Activated T-helper 17 cell treated with anti-CD3 and anti-CD28 coated beads, Interleukin-2, amount 50 U/mL, for 72 hours (primary cell): Measurements from ENCODE around the gene AQP12A. TPM values are rescaled to one million over a fixed set of nuclear protein-coding genes. Genes with fewer than 3 reads are reported as not detected.

Source experiments
- ATAC-seq: fragments of 150-1000 bp; cut with Tn5 transposase; replicated peaks from 2 replicates; pipeline ENCODE4 v1.10.0; 2021; ENCODE audit warnings: mild to moderate bottlenecking, moderate library complexity
- H3K27ac Mint-ChIP-seq: one replicate; pipeline ENCODE4 v1.8.0; 2022; ENCODE audit warnings: mixed read lengths
- H3K27me3 Mint-ChIP-seq: one replicate; pipeline ENCODE4 v1.8.0; 2022; ENCODE audit warnings: mixed read lengths
- H3K36me3 Mint-ChIP-seq: one replicate; pipeline ENCODE4 v1.8.0; 2022; ENCODE audit warnings: low read depth, mild to moderate bottlenecking, mixed read lengths
- H3K4me1 Mint-ChIP-seq: one replicate; pipeline ENCODE4 v1.8.0; 2022; ENCODE audit warnings: mixed read lengths
- H3K4me3 Mint-ChIP-seq: one replicate; pipeline ENCODE4 v1.8.0; 2022; ENCODE audit warnings: mild to moderate bottlenecking, mixed read lengths
- H3K9me3 Mint-ChIP-seq: one replicate; pipeline ENCODE4 v1.8.0; 2022; ENCODE audit warnings: mixed read lengths
- total RNA-seq, 2 donors: library from RNA; stranded (reverse); gene quantifications; one replicate each; pipeline ENCODE4 v1.2.3, GENCODE V29; 2022

The AQP12A gene
- total RNA-seq, 2 donors from 2014 or later, result not detected

DNA sequence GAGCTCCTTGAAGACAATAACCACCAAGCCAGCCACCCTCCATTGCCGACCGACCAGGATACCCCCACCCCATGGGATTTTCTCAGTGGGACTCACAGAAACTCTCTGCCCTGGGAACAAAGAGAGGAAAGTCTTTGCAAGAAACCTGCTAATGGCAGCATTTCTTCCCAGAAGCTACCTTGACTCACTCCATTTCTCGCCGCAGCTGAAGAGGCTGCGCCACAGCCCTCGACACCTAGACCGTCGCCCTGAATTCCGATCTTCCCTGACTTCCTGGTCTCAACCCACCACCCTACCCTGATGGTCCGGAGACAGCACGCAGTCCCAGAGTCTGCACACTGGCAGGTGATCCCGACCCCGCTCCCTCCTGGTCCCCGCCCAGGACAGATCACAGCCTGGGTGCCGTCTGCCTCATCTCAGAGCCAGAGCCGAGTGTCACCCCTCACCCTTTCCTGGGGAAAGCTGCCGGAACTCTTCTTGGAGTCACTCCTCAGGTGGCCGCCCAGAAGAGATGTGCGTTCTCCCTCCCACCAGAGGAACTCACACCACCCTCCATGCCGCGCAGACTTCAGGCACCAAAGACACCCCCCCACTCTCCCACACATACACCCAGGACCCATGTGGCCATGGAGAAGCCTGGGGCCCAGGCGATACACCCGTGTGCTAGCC is 24.6 kb downstream of the AQP12A start:
- H3K27ac Mint-ChIP-seq, result no peak overlapping the region
- ATAC-seq, result no peak
- no peak overlapping the region for H3K4me3 Mint-ChIP-seq
- H3K4me1 Mint-ChIP-seq, result no peaks in the 10 kb centered on the region
- no peaks in the 10 kb centered on the region for H3K36me3 Mint-ChIP-seq
- peaks cover 3% of the 10 kb centered on the region for H3K27me3 Mint-ChIP-seq
- no peaks in the 10 kb centered on the region for H3K9me3 Mint-ChIP-seq

DNA sequence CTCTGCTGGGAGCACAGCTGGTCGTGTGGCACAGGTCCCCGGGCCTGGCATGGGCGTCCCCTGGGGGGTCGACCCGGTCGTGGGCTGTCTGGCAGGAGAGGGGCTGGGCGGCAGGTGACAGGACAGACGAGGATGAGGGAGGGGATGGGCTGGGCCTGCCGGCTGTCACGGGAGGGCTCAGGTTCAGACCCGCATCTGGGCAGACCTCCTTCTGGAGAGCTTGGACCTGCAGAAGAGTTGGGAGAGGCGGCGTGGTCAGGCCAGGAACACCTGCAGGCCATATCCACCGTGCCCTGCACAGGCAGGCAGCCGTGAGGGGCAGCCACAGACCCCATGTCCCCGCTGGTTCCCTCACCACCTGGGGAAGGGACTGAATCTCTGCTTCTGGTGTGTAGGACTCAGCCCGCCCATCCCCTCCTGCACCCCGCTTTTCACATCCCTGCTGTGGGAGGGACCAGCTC is 25.5 kb downstream of the AQP12A start:
- H3K4me3 Mint-ChIP-seq, result no peak overlapping the region
- H3K27me3 Mint-ChIP-seq, result peaks cover 3% of the 10 kb centered on the region
- H3K9me3 Mint-ChIP-seq, result no peaks in the 10 kb centered on the region
- H3K36me3 Mint-ChIP-seq, result no peaks in the 10 kb centered on the region
- no peaks in the 10 kb centered on the region for H3K4me1 Mint-ChIP-seq
- H3K27ac Mint-ChIP-seq, result no peak overlapping the region
- no peak for ATAC-seq

GRCh38 chr2:240717681-240718581 is 26.3 kb downstream of the AQP12A start:
- Mint-ChIP-seq H3K4me3 (no peak overlapping the region), H3K27me3 (peaks cover 3% of the 10 kb centered on the region), H3K27ac (no peak overlapping the region), H3K4me1 (no peaks in the 10 kb centered on the region), H3K9me3 (no peaks in the 10 kb centered on the region), H3K36me3 (no peaks in the 10 kb centered on the region)
- ATAC-seq, result no peak

DNA sequence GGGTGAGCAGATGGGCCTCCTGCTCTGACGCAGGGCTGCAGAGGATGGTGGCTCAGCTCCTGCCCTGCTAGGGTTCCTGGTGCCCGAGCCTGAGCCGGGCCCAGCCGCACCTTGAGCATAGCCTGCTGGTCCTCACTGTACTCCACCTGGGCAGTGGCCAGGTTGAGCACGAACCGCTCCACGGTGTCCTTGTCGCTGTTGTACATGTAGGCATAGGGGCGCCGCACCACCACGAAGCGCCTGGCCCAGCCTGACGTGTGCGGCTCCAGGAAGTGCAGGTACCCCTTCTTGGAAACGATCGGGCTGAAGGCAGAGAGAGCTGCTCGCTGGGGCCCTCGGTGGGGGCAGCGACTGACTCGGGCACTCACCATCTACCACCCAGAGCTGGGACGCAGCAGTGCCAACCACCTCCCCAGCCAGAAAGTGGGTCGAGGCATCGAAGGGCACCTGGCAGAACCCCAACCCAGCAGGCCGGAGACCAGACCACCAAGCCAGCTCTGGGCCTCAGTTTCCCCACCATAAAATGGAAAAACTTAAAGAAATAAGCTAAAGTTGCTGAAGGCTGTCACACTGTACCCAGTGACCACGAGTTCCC is 27.3 kb downstream of the AQP12A start:
- no peak for ATAC-seq
- no peak overlapping the region for H3K4me3 Mint-ChIP-seq
- H3K9me3 Mint-ChIP-seq, result no peaks in the 10 kb centered on the region
- H3K4me1 Mint-ChIP-seq, result no peaks in the 10 kb centered on the region
- no peaks in the 10 kb centered on the region for H3K36me3 Mint-ChIP-seq
- H3K27me3 Mint-ChIP-seq, result peaks cover 3% of the 10 kb centered on the region
- no peak overlapping the region for H3K27ac Mint-ChIP-seq

GRCh38 chr2:240719676-240720545 is 28.2 kb downstream of the AQP12A start:
- Mint-ChIP-seq H3K27ac (no peak overlapping the region), H3K9me3 (no peaks in the 10 kb centered on the region), H3K4me3 (no peak overlapping the region), H3K27me3 (peaks cover 3% of the 10 kb centered on the region), H3K36me3 (no peaks in the 10 kb centered on the region), H3K4me1 (no peaks in the 10 kb centered on the region)
- ATAC-seq, result no peak

DNA sequence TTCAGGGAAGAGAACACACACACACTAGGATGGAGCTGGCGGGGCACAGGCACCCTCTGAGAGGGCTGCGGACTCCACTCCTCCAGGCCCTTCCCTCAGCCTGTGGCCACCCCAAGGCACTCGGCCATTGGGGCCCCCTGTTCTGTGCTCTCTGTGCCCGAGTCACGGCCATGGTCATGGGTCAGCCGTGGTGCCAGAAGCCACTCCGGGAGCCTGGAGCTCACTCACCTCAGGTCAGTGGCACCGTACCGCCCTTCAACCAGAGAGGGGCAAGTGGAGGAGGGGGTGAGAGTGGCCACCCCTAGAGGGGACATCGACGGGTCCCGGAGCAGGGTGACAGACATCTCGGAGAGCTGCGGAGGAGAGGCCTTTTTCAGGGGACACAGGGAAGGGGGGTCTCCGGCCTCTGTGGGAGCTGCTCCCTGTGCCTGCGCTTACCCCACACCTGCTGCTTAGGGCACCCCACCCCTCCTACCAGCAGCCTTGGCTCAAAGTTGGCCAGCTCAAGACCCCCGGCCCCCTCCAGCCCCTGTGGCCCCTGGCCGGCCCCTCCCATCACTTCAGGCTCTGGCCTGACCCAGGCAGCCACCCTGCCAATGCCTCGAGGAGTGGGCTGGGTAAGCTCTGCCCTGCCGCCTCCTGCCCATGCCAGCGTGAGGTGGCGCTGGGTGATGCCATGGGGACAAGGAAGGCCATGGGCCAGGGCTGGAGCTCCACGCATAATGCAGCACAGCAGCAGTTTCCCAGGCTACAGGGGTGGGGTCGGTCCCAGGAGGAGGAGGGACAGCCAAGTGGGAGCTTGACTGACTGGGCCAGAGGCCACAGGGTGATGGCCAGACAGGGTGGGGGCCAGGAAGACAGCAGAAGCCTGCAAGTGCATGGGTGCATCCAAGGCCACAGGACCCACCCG is 29.3 kb downstream of the AQP12A start:
- ATAC-seq, result no peak
- H3K9me3 Mint-ChIP-seq, result no peaks in the 10 kb centered on the region
- H3K36me3 Mint-ChIP-seq, result no peaks in the 10 kb centered on the region
- H3K4me3 Mint-ChIP-seq, result no peak overlapping the region
- no peaks in the 10 kb centered on the region for H3K4me1 Mint-ChIP-seq
- peaks cover 3% of the 10 kb centered on the region for H3K27me3 Mint-ChIP-seq
- no peak overlapping the region for H3K27ac Mint-ChIP-seq

DNA sequence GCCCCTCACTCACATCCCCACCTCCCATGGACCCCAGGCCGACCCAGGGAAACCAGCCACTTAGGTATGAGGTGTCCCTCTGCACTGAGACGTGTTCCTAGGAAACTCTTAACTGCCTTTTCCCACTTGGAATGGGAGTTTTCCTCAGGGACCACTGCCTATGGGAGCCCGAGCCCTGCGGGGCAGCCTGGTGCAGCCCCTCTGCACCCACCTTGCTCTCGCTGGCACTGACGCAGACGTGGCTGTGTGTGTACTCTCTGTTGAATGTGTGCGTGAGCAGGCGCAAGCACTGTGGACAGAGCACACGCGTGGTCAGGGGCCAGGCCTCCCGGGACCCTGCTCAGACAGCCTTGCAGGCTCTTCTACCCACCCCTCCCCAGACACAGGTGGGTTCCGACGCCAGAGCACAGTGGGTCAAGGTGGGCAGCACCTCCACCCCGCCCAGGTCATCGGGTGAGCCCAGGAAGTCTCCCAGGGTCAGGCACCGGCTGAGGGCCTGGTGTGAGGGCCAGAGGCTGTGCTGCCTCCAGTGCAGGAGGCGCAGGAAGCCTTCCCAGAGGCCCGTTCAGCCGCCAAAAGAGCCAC is 30.0 kb downstream of the AQP12A start:
- Mint-ChIP-seq H3K36me3 (no peaks in the 10 kb centered on the region), H3K4me1 (no peaks in the 10 kb centered on the region), H3K27me3 (peaks cover 4% of the 10 kb centered on the region), H3K9me3 (no peaks in the 10 kb centered on the region), H3K4me3 (no peak overlapping the region), H3K27ac (no peak overlapping the region)
- no peak for ATAC-seq

DNA sequence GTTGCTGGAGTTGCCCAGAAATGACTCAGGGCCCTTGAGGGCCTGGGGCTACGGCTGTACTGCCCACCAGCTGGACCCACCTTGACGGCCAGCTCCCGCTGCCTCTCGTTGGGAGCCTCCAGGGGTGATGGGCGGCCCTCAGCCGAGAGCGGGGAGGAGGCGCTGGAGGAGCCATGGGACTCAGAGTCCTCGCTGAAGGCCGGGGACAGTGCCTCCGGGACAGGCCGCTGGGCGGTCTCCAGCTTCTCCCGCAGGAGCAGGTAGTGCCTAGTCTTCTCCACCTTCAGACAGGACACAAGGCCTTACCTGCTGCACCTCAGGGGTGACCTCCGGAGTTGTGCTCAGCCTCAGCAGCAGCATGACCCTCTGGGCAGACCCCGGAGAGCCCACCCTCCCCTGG is 30.7 kb downstream of the AQP12A start:
- ATAC-seq, result no peak
- H3K27me3 Mint-ChIP-seq, result peaks cover 5% of the 10 kb centered on the region
- H3K36me3 Mint-ChIP-seq, result no peaks in the 10 kb centered on the region
- no peak overlapping the region for H3K27ac Mint-ChIP-seq
- no peaks in the 10 kb centered on the region for H3K4me1 Mint-ChIP-seq
- H3K9me3 Mint-ChIP-seq, result no peaks in the 10 kb centered on the region
- H3K4me3 Mint-ChIP-seq, result no peak overlapping the region

- no peaks in the 10 kb centered on the region for H3K36me3 Mint-ChIP-seq
- H3K27ac Mint-ChIP-seq, result no peak overlapping the region
- peaks cover 7% of the 10 kb centered on the region for H3K27me3 Mint-ChIP-seq
- ATAC-seq, result no peak
- H3K9me3 Mint-ChIP-seq, result no peaks in the 10 kb centered on the region
- H3K4me3 Mint-ChIP-seq, result no peak overlapping the region
- no peaks in the 10 kb centered on the region for H3K4me1 Mint-ChIP-seq
These were observed 31.4 kb downstream of the AQP12A start for GRCh38 chr2:240722796-240723735.

DNA sequence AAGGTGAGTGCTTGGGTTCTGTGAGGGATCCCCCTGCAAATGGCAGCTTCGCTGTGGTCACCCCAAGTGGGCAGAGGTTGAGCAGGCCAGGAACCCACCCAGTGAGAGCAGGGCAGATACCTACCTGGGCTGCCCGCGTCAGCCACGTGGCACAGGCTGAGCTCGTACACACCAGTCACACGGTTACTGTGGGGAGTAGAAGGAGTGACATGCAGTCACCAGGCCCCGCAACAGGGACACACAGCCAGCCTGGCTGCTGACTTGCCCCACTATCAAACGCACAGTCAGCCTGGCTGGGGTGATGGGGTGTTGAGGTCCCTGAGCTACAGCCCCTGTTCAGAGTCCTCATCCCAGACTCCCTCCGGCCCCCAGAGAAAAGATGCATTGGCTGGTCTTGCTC is 32.2 kb downstream of the AQP12A start:
- Mint-ChIP-seq H3K27me3 (peaks cover 9% of the 10 kb centered on the region), H3K36me3 (no peaks in the 10 kb centered on the region), H3K4me1 (no peaks in the 10 kb centered on the region), H3K4me3 (no peak overlapping the region), H3K27ac (no peak overlapping the region), H3K9me3 (no peaks in the 10 kb centered on the region)
- ATAC-seq, result no peak

DNA sequence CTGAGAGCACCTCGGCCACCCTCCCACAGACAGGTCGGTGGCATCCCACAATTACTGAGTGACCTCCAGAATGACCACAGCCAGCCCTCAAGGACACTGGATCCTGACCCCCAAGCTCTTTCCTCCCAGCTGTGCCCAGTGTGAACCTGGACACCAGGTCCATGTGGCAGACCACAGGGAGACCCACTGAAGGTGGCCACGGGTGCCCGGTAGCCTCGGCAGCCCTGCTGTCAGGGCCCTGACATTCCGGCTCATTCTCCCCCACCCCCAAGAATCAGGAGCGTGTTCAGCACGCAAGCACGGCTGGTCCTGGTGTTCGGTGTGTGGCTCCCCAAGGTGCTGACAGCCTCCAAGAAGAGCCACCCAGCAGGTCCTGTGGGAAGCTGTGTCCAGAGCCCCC is 32.8 kb downstream of the AQP12A start:
- H3K4me1 Mint-ChIP-seq, result no peaks in the 10 kb centered on the region
- H3K36me3 Mint-ChIP-seq, result no peaks in the 10 kb centered on the region
- peaks cover 14% of the 10 kb centered on the region for H3K27me3 Mint-ChIP-seq
- no peak for ATAC-seq
- no peak overlapping the region for H3K4me3 Mint-ChIP-seq
- no peaks in the 10 kb centered on the region for H3K9me3 Mint-ChIP-seq
- no peak overlapping the region for H3K27ac Mint-ChIP-seq

- no peak overlapping the region for H3K27ac Mint-ChIP-seq
- H3K4me3 Mint-ChIP-seq, result no peak overlapping the region
- H3K36me3 Mint-ChIP-seq, result no peaks in the 10 kb centered on the region
- ATAC-seq, result no peak
- peaks cover 14% of the 10 kb centered on the region for H3K27me3 Mint-ChIP-seq
- H3K9me3 Mint-ChIP-seq, result no peaks in the 10 kb centered on the region
- no peaks in the 10 kb centered on the region for H3K4me1 Mint-ChIP-seq
These were observed 33.6 kb downstream of the AQP12A start for GRCh38 chr2:240725266-240725665.
